K562 (cell line): ENCODE data around the gene LPCAT1. TPM values are rescaled to one million over a fixed set of nuclear protein-coding genes. Genes with fewer than 3 reads are reported as not detected.

Experiments
- ATAC-seq: fragments of 200-7000 bp; cut with Tn5 transposase; 3 replicates; pipeline ENCODE4 v1.9.1; 2020; ENCODE audit warnings: moderate library complexity
- BruUV-seq: library from RNA; stranded (reverse); fragments of 400-500 nt; replicated peaks from 2 replicates; lab custom pipeline; 2021; lab: Mats Ljungman, UMichigan
- CTCF ChIA-PET: fragments of 300-600 bp; formaldehyde crosslinking; extraction: SDS; loops from one replicate; lab custom pipeline; 2021; ENCODE audit warnings: low intra/inter-chr PET ratio; lab: Yijun Ruan, JAX
- POLR2A ChIA-PET: fragments of 300-600, 350-650 bp; sonication (Branson Sonifier 250); formaldehyde crosslinking; extraction: SDS; loops from one replicate; lab custom pipeline; 2021; ENCODE audit warnings: antibody characterized with exemption, inconsistent platforms; lab: Yijun Ruan, JAX
- DNase-seq, 4 experiments: peaks; one replicate each; pipeline versions ENCODE4 v3.0.0 to v3.0.0-alpha.2; 2011 to 2018; ENCODE audit warnings: low spot score in 3 of 4, mixed read lengths in 3 of 4; ENCODE audit errors: extremely low read depth in 1 of 4
- FAIRE-seq: peaks from 2 replicates; lab custom pipeline; 2011; peaks lifted over from hg19 to GRCh38; lab: Jason Lieb, UNC
- H2AFZ ChIP-seq: 2 replicates; pipeline ENCODE4 v1.6.0; 2011; ENCODE audit warnings: low read depth, low read length, control low read depth, inconsistent platforms
- H3K27ac ChIP-seq: fragments of 200-600 bp; 3 replicates; pipeline ENCODE4 v1.8.0; 2011; ENCODE audit warnings: low read depth, mild to moderate bottlenecking, control low read depth, inconsistent platforms, low read length, moderate library complexity, mixed read lengths; ENCODE audit errors: extremely low read depth
- H3K27me3 ChIP-seq, 2 experiments: fragments of 300-600 bp in 1 of 2; 2 replicates in 1 of 2; 3 replicates in 1 of 2; pipeline versions ENCODE4 v1.6.0 to v1.8.0; 2011; ENCODE audit warnings: inconsistent platforms in 2 of 2, low read length in 2 of 2, mild to moderate bottlenecking in 1 of 2, mixed read lengths in 1 of 2, moderate library complexity in 1 of 2; ENCODE audit not compliant: control insufficient read depth in 2 of 2, insufficient read depth in 2 of 2
- H3K36me3 ChIP-seq: fragments of 300-600 bp; 3 replicates; pipeline ENCODE4 v1.8.0; 2011; ENCODE audit warnings: mild to moderate bottlenecking, low read length, inconsistent platforms; ENCODE audit not compliant: control insufficient read depth, insufficient read depth
- H3K4me1 ChIP-seq, 2 experiments: fragments of 200-600 bp in 1 of 2; replicated peaks in 1 of 2; 2 replicates in 1 of 2; 3 replicates in 1 of 2; pipeline versions ENCODE4 v1.5.1 to v1.8.0; 2011; ENCODE audit warnings: inconsistent platforms in 2 of 2, low read length in 2 of 2, mild to moderate bottlenecking in 1 of 2, mixed read lengths in 1 of 2, moderate library complexity in 1 of 2; ENCODE audit not compliant: control insufficient read depth in 2 of 2, insufficient read depth in 2 of 2
- H3K4me2 ChIP-seq: 2 replicates; pipeline ENCODE4 v1.6.1; 2011; ENCODE audit warnings: low read length, control low read depth, inconsistent platforms, mixed read lengths; ENCODE audit not compliant: insufficient read depth
- H3K4me3 ChIP-seq: fragments of 200-600 bp; sonication (generic), shearing (Covaris generic); 2 replicates; pipeline ENCODE4 v1.5.1; 2016; ENCODE audit warnings: control low read depth, inconsistent platforms
- H3K79me2 ChIP-seq: fragments of 200-600 bp; 3 replicates; pipeline ENCODE4 v1.8.0; 2011; ENCODE audit warnings: low read length, inconsistent platforms; ENCODE audit not compliant: control insufficient read depth, insufficient read depth
- H3K9ac ChIP-seq, 2 experiments: 2 replicates each; pipeline versions ENCODE4 v1.6.0 to v1.6.1; 2011; ENCODE audit warnings: low read depth in 2 of 2, low read length in 2 of 2, control low read depth in 1 of 2, inconsistent platforms in 1 of 2, mild to moderate bottlenecking in 1 of 2, mixed read lengths in 1 of 2; ENCODE audit not compliant: insufficient read depth in 1 of 2
- H3K9me1 ChIP-seq: one replicate; pipeline ENCODE4 v1.6.0; 2011; ENCODE audit warnings: inconsistent platforms, mild to moderate bottlenecking, low read length, moderate library complexity; ENCODE audit not compliant: control insufficient read depth, insufficient read depth
- H3K9me3 ChIP-seq: replicated peaks from 2 replicates; pipeline ENCODE4 v1.5.1; 2011; ENCODE audit warnings: low read depth, low read length, inconsistent platforms; ENCODE audit not compliant: control insufficient read depth, insufficient read depth
- H4K20me1 ChIP-seq: replicated peaks from 2 replicates; pipeline ENCODE4 v1.6.1; 2011; ENCODE audit warnings: low read length, inconsistent platforms, mixed read lengths; ENCODE audit not compliant: control insufficient read depth, insufficient read depth
- ATF3 ChIP-seq, 2 experiments: fragments of 450-650 bp in 1 of 2; sonication (generic) in 1 of 2; formaldehyde crosslinking in 1 of 2; IDR thresholded peaks in 1 of 2; conservative IDR thresholded peaks in 1 of 2; 2 replicates each; pipeline versions ENCODE4 v1.6.1 to v1.8.1; 2016 to 2023; ENCODE audit warnings: mild to moderate bottlenecking in 2 of 2, moderate library complexity in 2 of 2, inconsistent platforms in 1 of 2, missing genetic modification reagents in 1 of 2
- BACH1 ChIP-seq: fragments of 200-800 bp; sonication (Bioruptor generic); IDR thresholded peaks from 2 replicates; pipeline ENCODE4 v1.6.1; 2016; ENCODE audit warnings: missing genetic modification characterization, missing compliant biosample characterization
- GTF2B ChIP-seq: IDR thresholded peaks from 2 replicates; pipeline ENCODE4 v1.6.1; 2011; ENCODE audit not compliant: insufficient read length; ENCODE audit errors: extremely low read depth
- MTA1 ChIP-seq: fragments of 450-650 bp; IDR thresholded peaks from 2 replicates; pipeline ENCODE4 v1.6.1; 2017; ENCODE audit warnings: borderline replicate concordance
- MTF1 ChIP-seq: fragments of 250-450 bp; sonication (Bioruptor Pico); IDR thresholded peaks from 2 replicates; pipeline ENCODE4 v1.9.0; 2021; ENCODE audit warnings: moderate library complexity, mild to moderate bottlenecking, inconsistent platforms, borderline replicate concordance
- TAL1 ChIP-seq: fragments of 450-650 bp; IDR thresholded peaks from 2 replicates; pipeline ENCODE4 v1.6.1; 2016; ENCODE audit warnings: mild to moderate bottlenecking
- U2AF1 ChIP-seq: fragments of 200-400 bp; formaldehyde crosslinking; optimal IDR thresholded peaks from 2 replicates; pipeline ENCODE3; 2017; ENCODE audit warnings: mild to moderate bottlenecking, low read depth, low read length, moderate library complexity
- ZNF740 ChIP-seq, 3 experiments: fragments of 200-800 bp in 1 of 3; sonication (Bioruptor generic) in 1 of 3; sonication (generic) in 1 of 3; formaldehyde crosslinking in 1 of 3; IDR thresholded peaks; 2 replicates each; pipeline versions ENCODE4 v1.6.1 to v1.8.0; 2016 to 2022; ENCODE audit warnings: mild to moderate bottlenecking in 2 of 3, missing compliant biosample characterization in 2 of 3, missing genetic modification characterization in 2 of 3, missing genetic modification reagents in 1 of 3
- ZNF764 ChIP-seq: fragments of 250-450 bp; sonication (Bioruptor Pico); IDR thresholded peaks from 2 replicates; pipeline ENCODE4 v1.4.0; 2020; ENCODE audit warnings: low read depth, mild to moderate bottlenecking, moderate library complexity
- WGBS: fragments of 100-300 bp; shearing (Covaris generic); methylation state at CpG from one replicate; pipeline ENCODE4 v1.1.6; 2016; ENCODE audit warnings: low coverage, mixed read lengths; ENCODE audit not compliant: insufficient coverage; ENCODE audit errors: missing lambda C conversion rate; 5-methylcytosine and 5-hydroxymethylcytosine counted together
- in situ Hi-C: fragments of 300-500 bp; cut with MboI; formaldehyde crosslinking; loops from 4 replicates; pipeline ENCODE4 v1.15.0; 2018; ENCODE audit warnings: inconsistent platforms, mixed read lengths
- intact Hi-C: fragments of 100-400 bp; cut with micrococcal nuclease; formaldehyde crosslinking; loops from 2 replicates; pipeline ENCODE4 v1.14.2; 2022
- polyA plus RNA-seq, 8 experiments: library from polyadenylated mRNA; depleted of rRNA in 4 of 8; stranded (reverse) in 5 of 8; unstranded in 3 of 8; fragments of >200 nt; fragmentation: Nextera tagmentation in 2 of 8; fragmentation: Illumina TruSeq in 1 of 8; extraction: Ambion mirVana in 2 of 8; extraction: Trizol in 1 of 8; gene quantifications; 2 replicates each; pipeline versions ENCODE4 v1.2.1 to v1.2.3, GENCODE V29; 2011 to 2014; ENCODE audit warnings: inconsistent platforms in 1 of 8, missing spikeins in 1 of 8
- total RNA-seq, 7 experiments: library from RNA; depleted of rRNA in 6 of 7; stranded (reverse); fragments of >200 nt in 6 of 7; fragmentation: Illumina TruSeq in 2 of 7; extraction: Trizol in 2 of 7; gene quantifications; 2 replicates each; pipeline versions ENCODE4 v1.2.1 to v1.2.3, GENCODE V29; 2011 to 2021; ENCODE audit warnings: low replicate concordance in 1 of 7
- TF ChIP-seq, protein P1 (sequence below): fragments of 250-450 bp; sonication (Bioruptor Pico); IDR thresholded peaks from 2 replicates; pipeline ENCODE4 v1.6.1; 2021; ENCODE audit warnings: mild to moderate bottlenecking

Gene LPCAT1
- total and polyA plus RNA-seq, 9 of the 15 experiments (the other 6 are each of a cell fraction or from before 2014, with no cell fraction given) = 0.14 to 18.4 (median 13.9) TPM

DNA sequence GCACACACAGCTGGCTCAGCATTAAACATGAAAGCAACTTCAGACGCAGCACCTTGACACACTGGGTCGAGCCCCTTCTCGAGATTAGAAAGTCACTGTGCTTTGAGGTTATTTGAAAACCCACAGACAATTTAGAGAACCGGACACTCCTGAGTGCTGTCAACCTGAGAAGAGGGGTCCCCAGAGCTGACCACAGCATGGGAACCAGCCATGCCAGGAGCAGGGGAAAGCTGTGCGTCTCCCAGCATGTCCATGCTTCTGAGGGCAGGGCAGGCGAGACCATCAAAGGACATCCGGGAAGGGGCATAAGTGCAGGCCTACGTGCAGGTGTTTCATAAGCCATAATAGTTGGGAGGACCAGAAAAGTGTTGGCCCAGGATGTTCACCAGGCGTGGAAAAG, 99.0 kb downstream of the LPCAT1 start:
- no peak for DNase-seq
- Histone ChIP-seq H3K9ac (no peak overlapping the region), H3K27ac (no peak overlapping the region), H3K79me2 (no peaks in the 10 kb centered on the region), H2AFZ (no peak overlapping the region), H3K4me1 (peaks cover 0 to 6% of the 10 kb centered on the region in 2 experiments; a peak in 1 of 5 replicates), H3K36me3 (no peaks in the 10 kb centered on the region), H3K9me1 (peaks cover 3% of the 10 kb centered on the region), H3K27me3 (peaks cover 6 to 23% of the 10 kb centered on the region in 2 experiments; a peak in 4 of 5 replicates), H3K4me2 (no peak overlapping the region), H3K9me3 (0 out of 2 replicates have a peak, but pooled peaks cover 2% of the 10 kb centered on the region), H3K4me3 (no peak overlapping the region), H4K20me1 (0 out of 2 replicates have a peak, but pooled peaks cover 7% of the 10 kb centered on the region)
- no peak for FAIRE-seq
- ChIA-PET POLR2A (no interaction called here), CTCF (no interaction called here)
- intact Hi-C loops (no loop called here), in situ Hi-C loops (no loop called here)
- ATAC-seq = no peak
- TF ChIP-seq TAL1 (no peak), MTF1 (CRISPR knock-in tag) (no peak), MTA1 (no peak), ZNF740 (CRISPR knock-in tag; IDR thresholded peaks at IDR 0.05) (no peak), ZNF740 (tag; IDR thresholded peaks at IDR 0.05) (no peak), U2AF1 (no peak), GTF2B (no peak), ZNF764 (CRISPR knock-in tag) (no peak), ATF3 (IDR thresholded peaks at IDR 0.05) (no peak), ATF3 (CRISPR knock-in tag; conservative IDR thresholded peaks at IDR 0.05) (no peak), BACH1 (tag) (no peak)
- TF ChIP-seq, protein P1, sequence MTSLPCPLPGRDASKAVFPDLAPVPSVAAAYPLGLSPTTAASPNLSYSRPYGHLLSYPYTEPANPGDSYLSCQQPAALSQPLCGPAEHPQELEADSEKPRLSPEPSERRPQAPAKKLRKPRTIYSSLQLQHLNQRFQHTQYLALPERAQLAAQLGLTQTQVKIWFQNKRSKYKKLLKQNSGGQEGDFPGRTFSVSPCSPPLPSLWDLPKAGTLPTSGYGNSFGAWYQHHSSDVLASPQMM = no peak
- WGBS = 1% methylated on average over 9 of the region's 9 CpGs
- BruUV-seq = no TSS peak
